Trophoblast cell (in vitro differentiated cells and primary cell): ENCODE measurements around the gene CERS6.
"Not testable (repeated sequence)": the region's sequence is repeated elsewhere in the genome, so short reads cannot be mapped to it uniquely, and the experiment has no call there.

ENCODE experiments used
- DNase-seq, 2 donors: peaks; one replicate each; pipeline ENCODE4 v3.0.0-alpha.2; 2016
- H2AFZ ChIP-seq: 2 replicates; pipeline ENCODE4 v1.6.1; 2013; ENCODE audit warnings: low read length, moderate library complexity, mild to moderate bottlenecking; ENCODE audit not compliant: insufficient read depth, poor library complexity
- H2AK5ac ChIP-seq: 2 replicates; pipeline ENCODE4 v1.6.1; 2013; ENCODE audit warnings: mild to moderate bottlenecking, low read length
- H2BK120ac ChIP-seq: 2 replicates; pipeline ENCODE4 v1.6.1; 2013; ENCODE audit warnings: low read length, mild to moderate bottlenecking, moderate library complexity; ENCODE audit not compliant: insufficient read depth, poor library complexity
- H2BK12ac ChIP-seq: 2 replicates; pipeline ENCODE4 v1.6.1; 2013; ENCODE audit warnings: mild to moderate bottlenecking, low read length, moderate library complexity
- H2BK5ac ChIP-seq: 2 replicates; pipeline ENCODE4 v1.6.1; 2013; ENCODE audit warnings: low read length, low read depth, moderate library complexity, mild to moderate bottlenecking; ENCODE audit not compliant: poor library complexity
- H3K14ac ChIP-seq: 2 replicates; pipeline ENCODE4 v1.6.1; 2013; ENCODE audit warnings: mild to moderate bottlenecking, low read length
- H3K18ac ChIP-seq: 2 replicates; pipeline ENCODE4 v1.6.1; 2013; ENCODE audit warnings: mild to moderate bottlenecking, low read length
- H3K23ac ChIP-seq: 2 replicates; pipeline ENCODE4 v1.6.1; 2013; ENCODE audit warnings: low read length
- H3K27ac ChIP-seq: 2 replicates; pipeline ENCODE4 v1.5.1; 2013; ENCODE audit warnings: low read depth, mild to moderate bottlenecking, inconsistent platforms, low read length, moderate library complexity
- H3K27me3 ChIP-seq: 2 replicates; pipeline ENCODE4 v1.6.1; 2013; ENCODE audit warnings: inconsistent platforms, mild to moderate bottlenecking, low read length, moderate library complexity; ENCODE audit not compliant: insufficient read depth
- H3K36me3 ChIP-seq, 2 experiments: 1 replicate in 1 of 2; 2 replicates in 1 of 2; pipeline ENCODE4 v1.6.1; 2013; ENCODE audit warnings: low read length in 2 of 2, mild to moderate bottlenecking in 2 of 2, moderate library complexity in 1 of 2; ENCODE audit not compliant: insufficient read depth in 2 of 2, control insufficient read depth in 1 of 2
- H3K4ac ChIP-seq: 2 replicates; pipeline ENCODE4 v1.6.1; 2013; ENCODE audit warnings: low read depth, mild to moderate bottlenecking, low read length, moderate library complexity
- H3K4me1 ChIP-seq, 2 experiments: 1 replicate in 1 of 2; 2 replicates in 1 of 2; pipeline ENCODE4 v1.6.1; 2013; ENCODE audit warnings: low read length in 2 of 2, mild to moderate bottlenecking in 2 of 2, moderate library complexity in 1 of 2; ENCODE audit not compliant: insufficient read depth in 2 of 2, control insufficient read depth in 1 of 2
- H3K4me2 ChIP-seq: 2 replicates; pipeline ENCODE4 v1.6.1; 2013; ENCODE audit warnings: inconsistent platforms, mild to moderate bottlenecking, low read length, moderate library complexity
- H3K4me3 ChIP-seq: 2 replicates; pipeline ENCODE4 v1.5.1; 2013; ENCODE audit warnings: mild to moderate bottlenecking, low read depth, low read length, inconsistent platforms
- H3K79me1 ChIP-seq: one replicate; pipeline ENCODE4 v1.6.1; 2013; ENCODE audit warnings: low read length
- H3K79me2 ChIP-seq: 2 replicates; pipeline ENCODE4 v1.6.1; 2013; ENCODE audit warnings: low read length, mild to moderate bottlenecking; ENCODE audit not compliant: control insufficient read depth, insufficient read depth, poor library complexity
- H3K9ac ChIP-seq: 2 replicates; pipeline ENCODE4 v1.6.1; 2013; ENCODE audit warnings: mild to moderate bottlenecking, low read length
- H3K9me3 ChIP-seq: 2 replicates; pipeline ENCODE4 v1.6.1; 2013; ENCODE audit warnings: low read depth, mild to moderate bottlenecking, control low read depth, inconsistent platforms, low read length; ENCODE audit not compliant: insufficient read depth
- H4K12ac ChIP-seq: 2 replicates; pipeline ENCODE4 v1.6.1; 2013; ENCODE audit warnings: low read depth, mild to moderate bottlenecking, low read length, moderate library complexity
- H4K8ac ChIP-seq: 2 replicates; pipeline ENCODE4 v1.6.1; 2013; ENCODE audit warnings: low read depth, mild to moderate bottlenecking, low read length, moderate library complexity
- H4K91ac ChIP-seq: one replicate; pipeline ENCODE4 v1.6.1; 2013; ENCODE audit warnings: low read depth, mild to moderate bottlenecking, low read length, moderate library complexity
- WGBS: extraction: QIAGEN DNeasy Blood & Tissue Kit; methylation state at CpG from one replicate; pipeline ENCODE4 v1.1.7; 2013; ENCODE audit warnings: missing lambda C conversion rate; ENCODE audit not compliant: insufficient read length, insufficient coverage; ENCODE audit errors: extremely low coverage; 5-methylcytosine and 5-hydroxymethylcytosine counted together

Gene CERS6

GRCh38 chr2:168662651-168663208 lies 206.7 kb downstream of the CERS6 start:
- WGBS, result no CpG with 5 or more reads among the region's 7 CpGs
- H3K27ac ChIP-seq, result no peak overlapping the region
- H3K27me3 ChIP-seq, result no peaks in the 10 kb centered on the region
- H4K12ac ChIP-seq, result no peak overlapping the region
- no peak overlapping the region for H2BK5ac ChIP-seq
- no peak for DNase-seq
- no peak overlapping the region for H3K4me2 ChIP-seq
- H2BK12ac ChIP-seq, result no peak overlapping the region
- H3K14ac ChIP-seq, result no peak overlapping the region
- H3K18ac ChIP-seq, result peak overlapping the region; percentile 37
- no peaks in the 10 kb centered on the region for H3K4me1 ChIP-seq
- no peaks in the 10 kb centered on the region for H3K36me3 ChIP-seq
- no peak overlapping the region for H2AK5ac ChIP-seq
- no peak overlapping the region for H3K4me3 ChIP-seq
- no peaks in the 10 kb centered on the region for H3K79me1 ChIP-seq
- no peak overlapping the region for H3K4ac ChIP-seq
- H2BK120ac ChIP-seq, result no peak overlapping the region
- H3K9ac ChIP-seq, result no peak overlapping the region
- H4K8ac ChIP-seq, result no peak overlapping the region
- H3K9me3 ChIP-seq, result no peaks in the 10 kb centered on the region
- H4K91ac ChIP-seq, result no peak overlapping the region
- H2AFZ ChIP-seq, result no peak overlapping the region
- H3K23ac ChIP-seq, result no peak overlapping the region
- no peaks in the 10 kb centered on the region for H3K79me2 ChIP-seq

- Histone ChIP-seq H3K4me3 (no peak overlapping the region), H4K91ac (no peak overlapping the region), H4K12ac (no peak overlapping the region), H3K27ac (no peak overlapping the region), H3K27me3 (no peaks in the 10 kb centered on the region), H3K9me3 (no peaks in the 10 kb centered on the region), H3K18ac (no peak overlapping the region), H3K4me2 (no peak overlapping the region), H2AFZ (no peak overlapping the region), H4K8ac (no peak overlapping the region), H3K79me1 (no peaks in the 10 kb centered on the region), H3K4ac (no peak overlapping the region), H3K23ac (no peak overlapping the region), H2BK120ac (no peak overlapping the region), H2AK5ac (no peak overlapping the region), H3K36me3 (no peaks in the 10 kb centered on the region), H3K79me2 (no peaks in the 10 kb centered on the region), H3K4me1 (no peaks in the 10 kb centered on the region), H2BK5ac (no peak overlapping the region), H3K9ac (no peak overlapping the region), H3K14ac (no peak overlapping the region), H2BK12ac (no peak overlapping the region)
- WGBS, result no CpG with 5 or more reads among the region's 3 CpGs
- DNase-seq, result peak; percentile 34 to 55
These were observed 207.9 kb downstream of the CERS6 start for GRCh38 chr2:168663993-168664392.

- not testable (repeated sequence) for H2BK120ac ChIP-seq, DNase-seq, H3K9ac ChIP-seq, H2BK12ac ChIP-seq, H4K91ac ChIP-seq, H2AK5ac ChIP-seq, H3K4me1 ChIP-seq, H3K9me3 ChIP-seq, H3K23ac ChIP-seq, H3K4me2 ChIP-seq, H2AFZ ChIP-seq, H4K12ac ChIP-seq, H3K79me2 ChIP-seq, H3K36me3 ChIP-seq, H3K27ac ChIP-seq, H3K27me3 ChIP-seq, H3K18ac ChIP-seq, H2BK5ac ChIP-seq, H3K4ac ChIP-seq, H3K79me1 ChIP-seq, H3K14ac ChIP-seq, H4K8ac ChIP-seq, H3K4me3 ChIP-seq
- WGBS, result no CpG with 5 or more reads among the region's 3 CpGs
These were observed 208.6 kb downstream of the CERS6 start for GRCh38 chr2:168664715-168665114.

GRCh38 chr2:168666339-168666738 lies 210.3 kb downstream of the CERS6 start:
- H3K27me3 ChIP-seq, result no peaks in the 10 kb centered on the region
- no peak overlapping the region for H2AFZ ChIP-seq
- H3K9ac ChIP-seq, result no peak overlapping the region

More at GRCh38 chr2:168666339-168666738, 210.3 kb downstream of the CERS6 start:
- H3K79me2 ChIP-seq, result no peaks in the 10 kb centered on the region
- H2BK120ac ChIP-seq, result no peak overlapping the region
- no peak overlapping the region for H2BK5ac ChIP-seq
- H4K91ac ChIP-seq, result no peak overlapping the region
- H3K4me3 ChIP-seq, result no peak overlapping the region
- H3K4me1 ChIP-seq, result no peaks in the 10 kb centered on the region
- H3K36me3 ChIP-seq, result no peaks in the 10 kb centered on the region
- no peaks in the 10 kb centered on the region for H3K9me3 ChIP-seq
- DNase-seq, result no peak
- no peak overlapping the region for H3K27ac ChIP-seq
- WGBS, result no CpG with 5 or more reads among the region's 1 CpG
- H3K79me1 ChIP-seq, result no peaks in the 10 kb centered on the region
- no peak overlapping the region for H4K8ac ChIP-seq
- H3K4me2 ChIP-seq, result no peak overlapping the region
- no peak overlapping the region for H2AK5ac ChIP-seq
- no peak overlapping the region for H3K4ac ChIP-seq
- no peak overlapping the region for H3K14ac ChIP-seq
- H4K12ac ChIP-seq, result no peak overlapping the region
- H3K23ac ChIP-seq, result no peak overlapping the region
- no peak overlapping the region for H3K18ac ChIP-seq
- H2BK12ac ChIP-seq, result no peak overlapping the region
